LHCN-M2 (cell line): ENCODE data around the gene PTPRN2. TPM values are rescaled to one million over a fixed set of nuclear protein-coding genes. Genes with fewer than 3 reads are reported as not detected.
A peak's percentile ranks its signal among the peaks of the same experiment; 100 is the strongest.
"Not testable (repeated sequence)": the region's sequence is repeated elsewhere in the genome, so short reads cannot be mapped to it uniquely, and the experiment has no call there.

Source experiments
- DNase-seq: peaks from one replicate; pipeline ENCODE4 v3.0.0-alpha.2; 2012; ENCODE audit warnings: low read depth
- total RNA-seq: library from RNA; depleted of rRNA; stranded (reverse); fragments of >200 nt; gene quantifications from 2 replicates; pipeline ENCODE4 v1.2.3, GENCODE V29; 2014; rRNA removed

PTPRN2 gene
- total RNA-seq, 1 experiment from 2014 or later: 0.11 TPM

DNA sequence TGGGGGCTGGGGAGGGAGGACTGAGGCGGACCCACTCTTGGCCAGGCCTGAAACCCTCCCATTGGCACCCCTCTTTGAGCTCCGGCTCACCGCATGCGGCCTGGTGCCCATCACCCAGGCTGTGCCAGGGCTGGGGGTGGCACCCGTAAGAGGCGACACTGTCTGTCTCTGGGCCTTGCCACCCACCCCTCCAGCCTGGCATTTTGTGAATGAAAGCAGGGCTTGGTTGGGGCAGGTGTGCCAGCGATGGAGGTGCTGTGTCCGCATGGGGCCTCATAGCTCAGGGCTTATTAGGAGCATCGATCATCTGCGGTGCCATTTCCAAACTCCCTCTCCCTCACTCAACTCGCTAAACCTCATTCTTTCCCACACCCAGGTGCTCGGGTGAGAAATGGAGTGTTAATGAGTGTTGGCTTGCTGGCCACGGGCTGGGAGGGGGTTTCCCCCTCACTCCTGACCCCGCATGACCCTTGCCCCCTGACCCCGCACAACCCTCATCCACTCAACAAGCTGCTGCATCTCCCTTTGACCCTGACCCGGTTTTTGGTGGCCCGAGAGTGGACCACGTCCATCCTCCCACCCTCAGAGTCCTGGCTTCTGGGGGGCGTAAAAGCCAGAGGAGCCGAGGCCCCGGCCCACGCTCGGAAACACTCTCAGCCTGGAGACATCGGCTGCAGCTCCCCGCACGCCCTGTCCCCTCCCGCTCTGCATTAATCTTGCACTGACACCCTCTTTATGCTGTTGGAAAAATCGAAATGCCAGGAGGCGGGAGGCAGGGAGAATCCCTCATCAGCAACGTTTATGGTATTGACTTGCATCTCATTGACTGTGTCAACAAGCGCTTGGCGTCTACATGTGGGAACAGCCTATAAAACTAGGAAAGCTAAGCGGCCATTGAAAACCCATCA lies 1089.6 kb downstream of the PTPRN2 start:
- no peak for DNase-seq

DNA sequence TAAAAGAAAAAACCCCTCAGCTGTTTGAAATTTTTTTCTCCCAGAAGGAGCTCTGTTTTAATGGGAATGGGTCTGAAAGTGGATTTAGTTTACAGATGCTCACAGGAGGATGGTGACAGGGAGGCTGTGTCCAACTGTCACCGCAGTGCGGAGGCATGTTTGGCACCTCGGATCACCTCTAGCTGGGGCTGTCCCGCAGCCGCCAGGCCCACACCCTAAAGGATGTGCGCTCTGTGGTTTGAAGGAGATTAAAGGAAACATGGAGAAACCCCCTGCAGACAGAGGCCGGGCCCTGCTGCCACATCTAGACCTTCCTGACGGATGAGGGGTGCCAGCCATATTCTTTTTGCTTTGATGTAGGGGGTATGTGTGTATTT lies 1090.3 kb downstream of the PTPRN2 start:
- no peak for DNase-seq

DNA sequence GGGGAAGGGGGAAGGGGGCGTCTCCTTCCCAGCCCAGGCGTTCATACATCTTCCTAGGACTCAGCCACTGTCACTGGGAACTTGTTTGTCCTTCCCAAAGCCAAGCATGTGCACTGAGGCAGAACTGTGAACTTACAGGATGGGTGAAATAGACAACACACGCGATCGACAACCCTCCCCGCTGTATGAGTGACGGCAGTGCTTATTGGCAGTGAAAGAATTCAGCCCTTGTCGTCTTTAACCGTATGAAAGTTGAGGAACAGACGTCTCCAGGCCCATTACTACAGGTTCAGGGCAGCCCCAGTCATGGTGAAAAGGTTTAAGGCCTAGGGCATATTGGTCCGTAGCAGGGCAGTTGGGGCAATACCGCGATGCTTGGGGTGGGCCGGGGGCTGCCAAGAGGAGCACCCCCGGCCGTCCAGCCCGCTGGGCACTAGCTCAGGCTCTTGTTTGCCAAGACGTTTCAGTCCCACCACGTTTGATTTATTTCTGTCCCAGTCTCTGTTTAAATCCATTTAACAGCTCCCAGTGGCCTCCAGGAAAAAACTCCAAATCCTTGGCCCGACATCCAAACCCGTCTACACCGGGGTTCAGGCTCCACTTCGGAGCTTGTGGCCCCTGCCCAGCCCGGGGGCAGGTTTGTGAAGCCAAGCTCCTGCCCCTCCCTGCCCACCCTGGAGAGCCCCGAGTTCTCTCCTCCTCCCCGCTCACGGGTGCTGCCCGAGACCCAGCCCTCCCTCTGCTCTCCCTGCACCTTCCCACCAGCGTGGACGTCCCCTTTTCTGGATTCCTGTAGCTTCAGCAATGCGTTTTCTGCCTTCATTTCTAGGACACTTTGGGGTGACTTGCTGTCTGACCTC lies 1091.0 kb downstream of the PTPRN2 start:
- DNase-seq: no peak

GRCh38 chr7:157495594-157495993 lies 1092.0 kb downstream of the PTPRN2 start:
- DNase-seq: no peak

DNA sequence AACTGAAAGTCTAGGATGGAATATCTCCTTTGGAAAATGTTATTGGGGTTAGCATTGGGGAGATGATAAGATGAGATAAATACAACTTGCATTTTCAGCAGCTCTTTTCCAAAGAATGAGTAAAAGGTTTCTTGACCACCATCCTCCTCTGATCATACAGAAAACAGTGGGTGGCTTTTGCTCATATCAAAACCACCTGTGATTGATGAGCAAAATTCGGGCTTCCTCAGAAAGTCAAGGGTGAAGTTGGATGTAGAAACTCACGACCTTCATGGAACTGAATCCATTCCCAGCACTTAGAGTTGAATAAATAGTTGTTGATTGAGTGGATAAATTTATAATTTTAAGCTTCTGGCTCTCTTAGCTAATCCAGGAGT lies 1092.5 kb downstream of the PTPRN2 start:
- DNase-seq: no peak

- no peak for DNase-seq
Observed at GRCh38 chr7:157494506-157495176, 1093.0 kb downstream of the PTPRN2 start.

DNA sequence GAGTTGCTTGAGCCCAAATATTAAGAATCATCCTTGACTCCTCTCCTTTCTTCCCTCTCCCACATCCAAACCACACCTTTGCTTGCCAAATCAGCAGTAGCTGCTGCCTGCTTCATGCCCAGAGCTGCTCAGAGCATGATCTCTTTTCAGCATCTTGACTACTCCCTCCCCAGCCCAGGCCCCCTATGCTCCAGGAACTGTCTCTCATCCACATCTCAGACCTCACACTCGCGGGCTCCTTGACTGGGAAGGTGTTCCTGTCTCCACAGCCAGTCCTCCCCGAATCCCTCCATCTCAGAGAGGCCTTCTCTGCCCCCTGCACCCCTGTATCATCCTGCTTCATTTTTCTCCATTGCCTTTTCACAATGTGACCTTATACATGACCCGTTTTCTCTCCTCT lies 1093.8 kb downstream of the PTPRN2 start:
- DNase-seq: no peak

GRCh38 chr7:157493017-157493416 lies 1094.6 kb downstream of the PTPRN2 start:
- no peak for DNase-seq

DNA sequence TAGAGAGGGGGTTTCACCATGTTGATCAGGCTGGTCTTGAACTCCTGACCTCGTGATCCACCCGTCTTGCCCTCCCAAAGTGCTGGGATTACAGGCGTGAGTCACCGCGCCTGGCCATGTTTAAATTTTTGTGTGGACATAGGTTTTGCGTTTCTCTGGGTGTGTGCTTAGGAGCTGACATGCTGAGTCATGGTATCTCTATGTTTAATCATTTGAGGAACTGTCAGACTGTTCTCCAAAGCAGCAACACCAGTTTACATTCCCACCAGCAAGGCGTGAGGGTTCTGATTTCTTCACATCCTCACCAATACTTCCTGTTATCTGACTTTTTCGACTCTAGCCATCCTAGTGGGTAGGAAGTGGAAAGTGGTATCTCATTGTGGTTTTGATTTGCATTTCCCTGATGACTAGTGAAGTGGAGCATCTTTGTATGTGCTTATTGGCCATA lies 1097.1 kb downstream of the PTPRN2 start:
- DNase-seq: peak; percentile 61

GRCh38 chr7:157489870-157490269 lies 1097.8 kb downstream of the PTPRN2 start:
- DNase-seq: not testable (repeated sequence)

Other genes starting within 250 kb of the PTPRN2 start
- gene NCAPG2, start 117.0 kb upstream of the PTPRN2 start, total RNA-seq: 73.7 and 83.5 TPM in 2 replicates
- gene ESYT2, start 241.7 kb upstream of the PTPRN2 start, total RNA-seq: 118 and 164 TPM in 2 replicates